Lower lobe of right lung (tissue), 2 donors: ENCODE measurements around the gene GNAZ. TPM values are rescaled to one million over a fixed set of nuclear protein-coding genes. Genes with fewer than 3 reads are reported as not detected.

ENCODE experiments used
- ATAC-seq, 2 donors: fragments of 200-7000 bp; cut with Tn5 transposase; one replicate each; pipeline ENCODE4 v1.9.1; 2020 to 2022; ENCODE audit warnings: mild to moderate bottlenecking in 2 of 2, moderate library complexity in 2 of 2
- DNase-seq: peaks from one replicate; pipeline ENCODE4 v3.0.0-alpha.2; 2020
- H3K27ac ChIP-seq: fragments of 200-600 bp; one replicate; pipeline ENCODE4 v1.8.0; 2022
- H3K27me3 ChIP-seq: fragments of 200-600 bp; one replicate; pipeline ENCODE4 v1.8.0; 2022; ENCODE audit warnings: low read depth
- H3K36me3 ChIP-seq: fragments of 200-600 bp; one replicate; pipeline ENCODE4 v1.8.0; 2022; ENCODE audit warnings: mild to moderate bottlenecking
- H3K4me1 ChIP-seq: fragments of 200-600 bp; one replicate; pipeline ENCODE4 v1.8.0; 2022
- H3K4me3 ChIP-seq: fragments of 200-600 bp; one replicate; pipeline ENCODE4 v1.8.0; 2022; ENCODE audit warnings: mild to moderate bottlenecking
- H3K9me3 ChIP-seq: fragments of 200-600 bp; one replicate; pipeline ENCODE4 v1.8.0; 2022
- intact Hi-C: fragments of 100-400 bp; cut with DNase I; formaldehyde crosslinking; loops from one replicate; pipeline ENCODE4 v1.11.0; 2022
- total RNA-seq: library from RNA; stranded (reverse); fragmentation: NEBNext Ultra II Directional; extraction: Animal tissue kit (Norgen Biotek cat#: 25700); gene quantifications from one replicate; pipeline ENCODE4 v1.2.1, GENCODE V29; 2021
- TF ChIP-seq, protein P1 (sequence below): fragments of 200-600 bp; IDR thresholded peaks from one replicate; pipeline ENCODE4 v1.8.0; 2022; ENCODE audit warnings: antibody characterized with exemption, mild to moderate bottlenecking
- donor health status: DM: no; HTN: yes; CAD: no; lungs with severe emphysema.

Gene GNAZ
- total RNA-seq, 1 donor from 2014 or later: 2.4 TPM

DNA sequence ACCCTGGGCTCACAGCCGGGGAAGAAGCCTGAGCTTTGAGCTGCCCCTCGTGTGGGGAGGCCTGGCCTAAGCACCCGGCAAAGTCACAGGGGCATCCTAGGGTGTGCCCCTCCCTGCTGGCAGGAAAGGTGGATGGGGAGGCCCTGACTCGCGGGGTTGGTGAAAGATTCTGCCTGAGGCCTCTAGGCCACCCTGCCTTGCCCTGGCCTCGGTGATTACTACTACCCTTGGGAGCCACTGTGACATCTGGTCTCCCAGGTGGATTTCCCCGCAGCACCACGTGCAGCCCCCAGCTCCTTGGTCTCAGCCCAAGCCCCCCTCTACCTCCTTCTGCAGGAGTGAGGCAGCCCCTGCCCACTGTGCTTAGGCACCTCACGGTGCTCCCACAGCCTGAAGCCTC is 23.9 kb downstream of the GNAZ start:
- no peak for DNase-seq
- TF ChIP-seq, protein P1, sequence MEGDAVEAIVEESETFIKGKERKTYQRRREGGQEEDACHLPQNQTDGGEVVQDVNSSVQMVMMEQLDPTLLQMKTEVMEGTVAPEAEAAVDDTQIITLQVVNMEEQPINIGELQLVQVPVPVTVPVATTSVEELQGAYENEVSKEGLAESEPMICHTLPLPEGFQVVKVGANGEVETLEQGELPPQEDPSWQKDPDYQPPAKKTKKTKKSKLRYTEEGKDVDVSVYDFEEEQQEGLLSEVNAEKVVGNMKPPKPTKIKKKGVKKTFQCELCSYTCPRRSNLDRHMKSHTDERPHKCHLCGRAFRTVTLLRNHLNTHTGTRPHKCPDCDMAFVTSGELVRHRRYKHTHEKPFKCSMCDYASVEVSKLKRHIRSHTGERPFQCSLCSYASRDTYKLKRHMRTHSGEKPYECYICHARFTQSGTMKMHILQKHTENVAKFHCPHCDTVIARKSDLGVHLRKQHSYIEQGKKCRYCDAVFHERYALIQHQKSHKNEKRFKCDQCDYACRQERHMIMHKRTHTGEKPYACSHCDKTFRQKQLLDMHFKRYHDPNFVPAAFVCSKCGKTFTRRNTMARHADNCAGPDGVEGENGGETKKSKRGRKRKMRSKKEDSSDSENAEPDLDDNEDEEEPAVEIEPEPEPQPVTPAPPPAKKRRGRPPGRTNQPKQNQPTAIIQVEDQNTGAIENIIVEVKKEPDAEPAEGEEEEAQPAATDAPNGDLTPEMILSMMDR: no peak
- no peak for ATAC-seq

DNA sequence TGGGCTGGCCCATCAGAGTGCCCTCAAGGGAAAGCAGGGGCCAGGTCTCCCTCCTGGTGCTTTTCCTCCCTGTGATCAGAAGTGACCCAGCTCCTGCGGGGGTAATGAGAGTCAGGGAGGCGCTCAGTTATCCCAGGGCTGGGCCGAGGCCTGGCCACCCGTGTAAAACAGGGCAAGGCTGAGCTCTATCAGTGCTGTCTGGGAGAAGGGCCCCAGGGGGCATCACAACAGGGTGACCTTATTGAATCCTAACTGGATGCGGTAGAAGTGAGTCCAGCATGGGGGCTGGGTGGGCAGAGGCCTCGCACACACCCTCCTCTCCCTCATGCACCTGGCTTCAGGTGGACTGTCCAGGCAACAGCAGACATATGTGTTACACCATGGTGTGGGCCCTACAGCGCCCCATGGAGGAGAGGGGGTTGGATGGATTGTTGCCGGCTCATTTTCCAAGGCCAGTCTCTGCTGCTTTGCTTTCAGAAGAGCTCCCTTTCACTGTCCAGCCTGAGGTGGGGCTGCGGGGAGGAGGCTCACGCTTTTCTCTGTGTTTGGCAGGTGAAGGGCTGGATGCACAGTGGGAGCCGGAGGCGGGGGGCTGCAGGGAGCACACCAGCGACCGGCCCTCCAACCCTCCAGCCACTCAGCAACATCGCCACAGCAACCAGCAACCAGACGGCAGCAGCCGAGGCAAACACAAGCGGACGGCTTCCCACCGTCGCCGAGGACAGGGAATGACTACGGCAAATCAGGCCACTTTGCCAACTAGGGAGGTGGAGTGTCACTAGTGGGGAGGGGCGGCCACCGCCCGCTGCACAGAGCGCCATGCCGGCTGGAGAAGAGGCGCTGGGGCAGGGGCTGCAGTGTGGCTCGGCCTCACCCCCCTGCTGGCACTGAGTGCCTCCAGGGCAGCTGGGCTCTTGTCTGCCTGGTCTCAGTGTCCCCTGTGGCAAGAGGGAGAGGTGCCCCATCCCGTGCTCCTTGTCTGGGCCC is 24.7 kb downstream of the GNAZ start:
- Histone ChIP-seq H3K36me3 (no peaks in the 10 kb centered on the region), H3K9me3 (no peaks in the 10 kb centered on the region), H3K27ac (no peak overlapping the region), H3K4me3 (no peak overlapping the region), H3K27me3 (no peaks in the 10 kb centered on the region), H3K4me1 (peaks cover 16% of the 10 kb centered on the region)
- intact Hi-C loops: no loop called here
- DNase-seq (no peak), ATAC-seq (no peak)
- TF ChIP-seq, protein P1: no peak

More for the DNA sequence above, 23.9 kb downstream of the GNAZ start:
- Histone ChIP-seq H3K4me1 (peaks cover 14% of the 10 kb centered on the region), H3K27ac (no peak overlapping the region), H3K9me3 (no peaks in the 10 kb centered on the region), H3K36me3 (no peaks in the 10 kb centered on the region), H3K4me3 (no peak overlapping the region), H3K27me3 (no peaks in the 10 kb centered on the region)
- intact Hi-C loops: no loop called here

- DNase-seq (no peak), ATAC-seq (no peak)
- Histone ChIP-seq H3K27ac (no peak overlapping the region), H3K27me3 (no peaks in the 10 kb centered on the region), H3K9me3 (no peaks in the 10 kb centered on the region), H3K4me1 (peaks cover 16% of the 10 kb centered on the region), H3K36me3 (no peaks in the 10 kb centered on the region), H3K4me3 (no peak overlapping the region)
- intact Hi-C loops: no loop called here
- TF ChIP-seq, protein P1: no peak
Observed at GRCh38 chr22:23095733-23096342, 25.5 kb downstream of the GNAZ start.

- H3K27ac ChIP-seq: no peak overlapping the region
- intact Hi-C loops: no loop called here
- ATAC-seq (no peak), DNase-seq (no peak)
- peaks cover 16% of the 10 kb centered on the region for H3K4me1 ChIP-seq
- no peaks in the 10 kb centered on the region for H3K36me3 ChIP-seq
- no peaks in the 10 kb centered on the region for H3K9me3 ChIP-seq
- no peak overlapping the region for H3K4me3 ChIP-seq
- no peaks in the 10 kb centered on the region for H3K27me3 ChIP-seq
- TF ChIP-seq, protein P1: no peak
Observed at GRCh38 chr22:23097412-23098229, 27.3 kb downstream of the GNAZ start.

GRCh38 chr22:23098230-23098705 is 27.9 kb downstream of the GNAZ start:
- Histone ChIP-seq H3K27ac (no peak overlapping the region), H3K4me3 (no peak overlapping the region), H3K9me3 (no peaks in the 10 kb centered on the region), H3K4me1 (peaks cover 16% of the 10 kb centered on the region), H3K27me3 (no peaks in the 10 kb centered on the region), H3K36me3 (no peaks in the 10 kb centered on the region)
- ATAC-seq (no peak), DNase-seq (no peak)
- TF ChIP-seq, protein P1: no peak
- intact Hi-C loops: no loop called here
